Neuronal stem cell (in vitro differentiated cells): Measurements from ENCODE around the gene FAM83E.

Experiments
- DNase-seq: peaks from one replicate; pipeline ENCODE4 v3.0.0-alpha.2; 2013; ENCODE audit warnings: low spot score
- H2AFZ ChIP-seq: one replicate; pipeline ENCODE4 v1.6.1; 2013; ENCODE audit warnings: mild to moderate bottlenecking, low read length, inconsistent platforms
- H2AK5ac ChIP-seq: 2 replicates; pipeline ENCODE4 v1.6.1; 2013; ENCODE audit warnings: low read depth, mild to moderate bottlenecking, inconsistent platforms, low read length, moderate library complexity, mixed read lengths
- H2BK120ac ChIP-seq: 2 replicates; pipeline ENCODE4 v1.6.1; 2013; ENCODE audit warnings: low read depth, mild to moderate bottlenecking, inconsistent platforms, low read length, moderate library complexity, mixed read lengths
- H2BK12ac ChIP-seq: one replicate; pipeline ENCODE4 v1.6.1; 2013; ENCODE audit warnings: low read length, inconsistent platforms
- H2BK15ac ChIP-seq: 2 replicates; pipeline ENCODE4 v1.6.1; 2013; ENCODE audit warnings: mild to moderate bottlenecking, low read length, inconsistent platforms, mixed read lengths
- H2BK5ac ChIP-seq: one replicate; pipeline ENCODE4 v1.6.1; 2013; ENCODE audit warnings: inconsistent platforms, mild to moderate bottlenecking, low read length, moderate library complexity
- H3K14ac ChIP-seq: one replicate; pipeline ENCODE4 v1.6.1; 2013; ENCODE audit warnings: low read length, inconsistent platforms
- H3K18ac ChIP-seq: 2 replicates; pipeline ENCODE4 v1.6.1; 2013; ENCODE audit warnings: low read length, inconsistent platforms
- H3K23ac ChIP-seq: 2 replicates; pipeline ENCODE4 v1.6.1; 2013; ENCODE audit warnings: low read depth, mild to moderate bottlenecking, mixed read lengths, low read length, inconsistent platforms; ENCODE audit not compliant: poor library complexity
- H3K27ac ChIP-seq: replicated peaks from 3 replicates; pipeline ENCODE4 v1.5.1; 2013; ENCODE audit warnings: low read length, inconsistent platforms
- H3K27me3 ChIP-seq, 3 experiments: 2 replicates each; pipeline ENCODE4 v1.6.1; 2013; ENCODE audit warnings: low read length in 3 of 3, mild to moderate bottlenecking in 2 of 3, inconsistent platforms in 1 of 3, low read depth in 1 of 3, mixed read lengths in 1 of 3, moderate library complexity in 1 of 3; ENCODE audit not compliant: control insufficient read depth in 3 of 3, insufficient read depth in 3 of 3
- H3K36me3 ChIP-seq, 2 donors: replicated peaks in 1 of 2; 2 replicates each; pipeline ENCODE4 v1.6.1; 2013; ENCODE audit warnings: low read length in 2 of 2; ENCODE audit not compliant: control insufficient read depth in 2 of 2, insufficient read depth in 2 of 2
- H3K4ac ChIP-seq: 2 replicates; pipeline ENCODE4 v1.6.1; 2013; ENCODE audit warnings: inconsistent platforms, mild to moderate bottlenecking, low read length, moderate library complexity
- H3K4me1 ChIP-seq, 2 donors: 1 replicate in 1 of 2; 2 replicates in 1 of 2; pipeline ENCODE4 v1.6.1; 2013; ENCODE audit warnings: low read length in 2 of 2, low read depth in 1 of 2; ENCODE audit not compliant: control insufficient read depth in 2 of 2, insufficient read depth in 1 of 2
- H3K4me2 ChIP-seq: one replicate; pipeline ENCODE4 v1.6.1; 2013; ENCODE audit warnings: mild to moderate bottlenecking, low read length, inconsistent platforms; ENCODE audit not compliant: insufficient read depth, poor library complexity, severe bottlenecking
- H3K4me3 ChIP-seq, 2 donors: 2 replicates each; pipeline ENCODE4 v1.5.1; 2013; ENCODE audit warnings: low read length in 2 of 2, mild to moderate bottlenecking in 2 of 2, inconsistent platforms in 1 of 2, moderate library complexity in 1 of 2
- H3K79me1 ChIP-seq: one replicate; pipeline ENCODE4 v1.6.1; 2013; ENCODE audit warnings: low read depth, mild to moderate bottlenecking, inconsistent platforms, low read length, moderate library complexity
- H3K9ac ChIP-seq: one replicate; pipeline ENCODE4 v1.6.1; 2013; ENCODE audit warnings: mild to moderate bottlenecking, low read depth, low read length, inconsistent platforms; ENCODE audit not compliant: poor library complexity
- H3K9me3 ChIP-seq, 2 donors: replicated peaks in 1 of 2; 2 replicates each; pipeline versions ENCODE3 to v1.6.1; 2013; ENCODE audit warnings: low read length in 2 of 2, mild to moderate bottlenecking in 2 of 2, inconsistent platforms in 1 of 2, low read depth in 1 of 2, mixed read lengths in 1 of 2, moderate library complexity in 1 of 2; ENCODE audit not compliant: control insufficient read depth in 2 of 2, insufficient read depth in 1 of 2
- H4K8ac ChIP-seq: one replicate; pipeline ENCODE4 v1.6.1; 2013; ENCODE audit warnings: low read depth, mild to moderate bottlenecking, inconsistent platforms, low read length, moderate library complexity
- H4K91ac ChIP-seq: one replicate; pipeline ENCODE4 v1.6.1; 2013; ENCODE audit warnings: low read length, low read depth, mild to moderate bottlenecking, inconsistent platforms; ENCODE audit not compliant: poor library complexity
- WGBS, 2 donors: extraction: QIAGEN DNeasy Blood & Tissue Kit; methylation state at CpG; one replicate each; pipeline ENCODE4 v1.1.7; 2013; ENCODE audit warnings: missing lambda C conversion rate in 2 of 2, mixed read lengths in 1 of 2; ENCODE audit not compliant: insufficient read length in 2 of 2, insufficient replicate concordance in 1 of 2; ENCODE audit errors: extremely low coverage in 2 of 2; 5-methylcytosine and 5-hydroxymethylcytosine counted together

FAM83E gene

GRCh38 chr19:48630296-48631063, 15.6 kb upstream of the FAM83E start:
- Histone ChIP-seq H3K27me3 (no peaks in the 10 kb centered on the region), H3K4ac (no peak overlapping the region), H2BK120ac (no peak overlapping the region), H3K14ac (no peak overlapping the region), H2BK15ac (peak overlapping the region; percentile 15), H2BK12ac (no peak overlapping the region), H2AK5ac (peak overlapping the region; percentile 88), H3K36me3 (peaks cover 9 to 44% of the 10 kb centered on the region in 2 donors), H2AFZ (no peak overlapping the region), H3K27ac (peak overlapping the region; percentile 67), H4K8ac (no peak overlapping the region), H3K79me1 (peaks cover 2% of the 10 kb centered on the region), H3K9me3 (no peaks in the 10 kb centered on the region), H2BK5ac (peak overlapping the region; percentile 93), H3K23ac (peak overlapping the region; percentile 98), H3K18ac (peak overlapping the region; percentile 5), H3K4me3 (peak overlapping the region in 1 of 2 donors; percentile 72), H4K91ac (peak overlapping the region; percentile 28), H3K9ac (peak overlapping the region; percentile 83), H3K4me1 (peaks cover 28 to 33% of the 10 kb centered on the region in 2 donors), H3K4me2 (peak overlapping the region; percentile 69)
- no CpG with 5 or more reads among the region's 47 CpGs for WGBS, 2 donors
- no peak for DNase-seq

DNA sequence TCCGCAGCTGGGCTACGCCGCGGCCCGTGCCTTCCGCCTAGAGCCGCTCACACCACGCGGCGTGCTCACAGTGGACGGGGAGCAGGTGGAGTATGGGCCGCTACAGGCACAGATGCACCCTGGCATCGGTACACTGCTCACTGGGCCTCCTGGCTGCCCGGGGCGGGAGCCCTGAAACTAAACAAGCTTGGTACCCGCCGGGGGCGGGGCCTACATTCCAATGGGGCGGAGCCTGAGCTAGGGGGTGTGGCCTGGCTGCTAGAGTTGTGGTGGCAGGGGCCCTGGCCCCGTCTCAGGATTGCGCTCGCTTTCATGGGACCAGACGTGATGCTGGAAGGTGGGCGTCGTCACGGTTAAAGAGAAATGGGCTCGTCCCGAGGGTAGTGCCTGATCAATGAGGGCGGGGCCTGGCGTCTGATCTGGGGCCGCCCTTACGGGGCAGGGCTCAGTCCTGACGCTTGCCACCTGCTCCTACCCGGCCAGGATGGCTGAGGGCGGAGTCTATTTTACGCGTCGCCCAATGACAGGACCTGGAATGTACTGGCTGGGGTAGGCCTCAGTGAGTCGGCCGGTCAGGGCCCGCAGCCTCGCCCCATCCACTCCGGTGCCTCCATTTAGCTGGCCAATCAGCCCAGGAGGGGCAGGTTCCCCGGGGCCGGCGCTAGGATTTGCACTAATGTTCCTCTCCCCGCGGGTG, 14.9 kb upstream of the FAM83E start:
- Histone ChIP-seq H2BK15ac (peak overlapping the region; percentile 95), H3K14ac (no peak overlapping the region), H3K27me3 (no peaks in the 10 kb centered on the region), H2AFZ (no peak overlapping the region), H3K9me3 (no peaks in the 10 kb centered on the region), H3K36me3 (peaks cover 9 to 45% of the 10 kb centered on the region in 2 donors), H3K9ac (peak overlapping the region; percentile 64), H2AK5ac (peak overlapping the region; percentile 97), H3K4me2 (peak overlapping the region; percentile 69), H2BK12ac (peak overlapping the region; percentile 33), H3K18ac (peak overlapping the region; percentile 86), H2BK5ac (peak overlapping the region; percentile 93), H3K23ac (peak overlapping the region; percentile 98), H3K4ac (peak overlapping the region; percentile 2), H4K91ac (no peak overlapping the region), H4K8ac (no peak overlapping the region), H3K79me1 (peaks cover 3% of the 10 kb centered on the region), H3K4me1 (peaks cover 26 to 32% of the 10 kb centered on the region in 2 donors), H2BK120ac (peak overlapping the region; percentile 84), H3K27ac (peak overlapping the region; percentile 67), H3K4me3 (peak overlapping the region in 1 of 2 donors; percentile 33)
- WGBS, 2 donors = no CpG with 5 or more reads among the region's 48 CpGs
- DNase-seq = peak; percentile 83

- H3K14ac ChIP-seq = no peak overlapping the region
- peaks cover 5% of the 10 kb centered on the region for H3K79me1 ChIP-seq
- peak overlapping the region; percentile 84 for H2BK120ac ChIP-seq
- H3K4ac ChIP-seq = peak overlapping the region; percentile 2
- H2BK12ac ChIP-seq = peak overlapping the region; percentile 33
- peak overlapping the region in 1 of 2 donors; percentile 33 for H3K4me3 ChIP-seq
- no peak overlapping the region for H2AFZ ChIP-seq
- peak overlapping the region; percentile 95 for H2BK15ac ChIP-seq
- H3K9ac ChIP-seq = peak overlapping the region; percentile 64
- H3K4me2 ChIP-seq = no peak overlapping the region
- H3K4me1 ChIP-seq = peaks cover 23 to 29% of the 10 kb centered on the region in 2 donors
- no peaks in the 10 kb centered on the region for H3K27me3 ChIP-seq
- no peak overlapping the region for H4K8ac ChIP-seq
- peaks cover 9 to 45% of the 10 kb centered on the region in 2 donors for H3K36me3 ChIP-seq
- peak overlapping the region; percentile 97 for H2AK5ac ChIP-seq
- peak overlapping the region; percentile 39 for H3K23ac ChIP-seq
- H3K27ac ChIP-seq = peak overlapping the region; percentile 67
- no CpG with 5 or more reads among the region's 22 CpGs for WGBS, 2 donors
- peak overlapping the region; percentile 54 for H2BK5ac ChIP-seq
- peak overlapping the region; percentile 86 for H3K18ac ChIP-seq
- no peak for DNase-seq
- no peak overlapping the region for H4K91ac ChIP-seq
- no peaks in the 10 kb centered on the region for H3K9me3 ChIP-seq
Observed at GRCh38 chr19:48629297-48629598, 14.4 kb upstream of the FAM83E start.
